Stimulated activated CD8-positive, alpha-beta memory T cell treated with anti-CD3 and anti-CD28 coated beads, Interleukin-7, amount 100 ng/mL, for 4 hours (primary cell): ENCODE results near the gene REEP6.
"Not testable (repeated sequence)": the region's sequence is repeated elsewhere in the genome, so short reads cannot be mapped to it uniquely, and the experiment has no call there.

Experiments used
- DNase-seq, 2 donors: peaks; one replicate each; pipeline ENCODE4 v3.0.0-alpha.2; 2020; ENCODE audit warnings: low read depth in 2 of 2

REEP6 gene

GRCh38 chr19:1507763-1508506, 17.0 kb downstream of the REEP6 start:
- peak; percentile 82 to 86 for DNase-seq

DNA sequence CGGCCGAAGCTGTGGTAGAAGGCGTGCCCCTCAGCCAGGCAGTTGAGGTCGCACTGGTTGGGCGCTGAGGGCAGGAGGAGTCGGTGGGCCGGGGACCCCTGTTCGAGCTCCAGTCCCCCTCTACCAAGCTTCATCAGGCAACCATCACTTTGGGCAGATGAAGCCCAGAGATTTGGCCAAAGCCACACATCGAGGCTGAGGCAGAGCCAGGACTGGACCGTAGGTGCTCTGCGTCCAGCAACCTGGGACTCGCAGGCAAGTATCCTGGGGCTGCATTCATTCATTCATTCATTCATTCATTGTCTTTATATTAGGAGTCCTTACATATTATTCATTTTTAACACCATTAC, 17.5 kb downstream of the REEP6 start:
- no peak for DNase-seq

GRCh38 chr19:1509602-1510441, 18.8 kb downstream of the REEP6 start:
- DNase-seq, result no peak

- no peak for DNase-seq
Measured at GRCh38 chr19:1510442-1510806, 19.4 kb downstream of the REEP6 start.

DNA sequence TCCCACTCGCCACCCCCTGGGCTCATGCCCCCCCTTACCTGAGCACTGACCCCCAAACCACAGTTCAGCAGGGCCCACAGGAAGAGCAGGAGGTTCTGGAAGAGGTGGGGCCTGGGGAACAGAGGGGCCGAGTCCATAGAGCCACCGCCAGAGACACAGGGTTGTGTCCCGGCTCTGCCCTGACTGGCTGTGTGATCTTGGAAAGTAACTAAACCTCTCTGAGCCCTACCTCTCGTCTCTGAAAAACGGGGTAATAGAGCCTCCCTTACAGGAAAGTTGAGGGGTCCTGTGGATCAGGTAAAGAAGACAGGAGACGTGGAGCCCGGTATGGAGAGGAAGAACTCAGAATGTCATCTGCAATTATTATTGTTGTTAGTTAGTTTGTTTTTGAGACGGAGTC, 19.8 kb downstream of the REEP6 start:
- DNase-seq, result no peak

DNA sequence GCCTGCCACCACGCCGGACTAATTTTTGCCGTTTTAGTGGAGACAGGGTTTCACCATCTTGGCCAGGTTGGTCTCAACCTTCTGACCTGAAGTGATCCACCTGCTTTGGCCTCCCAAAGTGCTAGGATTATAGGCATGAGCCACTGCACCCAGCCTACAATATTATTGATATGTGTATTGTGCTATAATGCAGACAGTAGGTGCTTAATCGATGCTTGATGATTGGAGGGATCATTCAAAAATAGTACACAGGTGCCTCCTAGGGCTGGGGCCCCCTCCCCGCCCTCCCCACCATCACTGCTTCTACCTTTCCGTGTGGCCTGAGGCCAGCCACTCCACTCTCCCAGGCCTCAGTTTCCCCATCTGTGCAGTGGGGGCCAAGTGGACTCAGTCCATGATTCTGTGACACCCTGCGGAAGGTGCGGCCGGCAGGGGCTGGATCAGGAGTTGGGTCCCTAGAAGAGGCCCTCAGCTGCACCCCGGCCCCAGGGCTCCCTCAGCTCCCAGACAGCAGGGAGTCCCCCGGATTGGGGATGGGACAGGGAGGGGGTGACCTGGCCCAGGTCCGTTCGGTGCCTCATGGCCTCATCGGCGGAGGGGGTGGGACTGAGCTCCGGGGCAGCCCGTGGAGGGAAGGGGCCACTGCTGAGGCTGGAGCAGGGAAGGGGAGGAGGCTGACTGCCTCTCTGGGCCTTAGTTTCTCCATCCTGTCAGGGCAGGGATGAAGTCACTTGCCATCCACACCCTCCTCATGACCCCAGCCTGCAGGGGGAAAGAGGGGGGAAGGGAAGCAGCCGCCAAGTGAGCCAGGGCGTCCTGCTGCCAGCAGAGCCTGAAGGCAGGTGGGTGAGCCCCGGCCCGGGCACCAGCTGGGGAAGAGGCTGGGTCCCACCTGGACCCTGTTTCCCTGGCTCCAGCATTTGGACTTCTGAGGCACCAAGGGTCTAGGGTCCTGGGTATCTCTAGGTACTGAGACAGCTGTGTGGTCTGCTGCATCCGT, 20.6 kb downstream of the REEP6 start:
- no peak for DNase-seq

DNA sequence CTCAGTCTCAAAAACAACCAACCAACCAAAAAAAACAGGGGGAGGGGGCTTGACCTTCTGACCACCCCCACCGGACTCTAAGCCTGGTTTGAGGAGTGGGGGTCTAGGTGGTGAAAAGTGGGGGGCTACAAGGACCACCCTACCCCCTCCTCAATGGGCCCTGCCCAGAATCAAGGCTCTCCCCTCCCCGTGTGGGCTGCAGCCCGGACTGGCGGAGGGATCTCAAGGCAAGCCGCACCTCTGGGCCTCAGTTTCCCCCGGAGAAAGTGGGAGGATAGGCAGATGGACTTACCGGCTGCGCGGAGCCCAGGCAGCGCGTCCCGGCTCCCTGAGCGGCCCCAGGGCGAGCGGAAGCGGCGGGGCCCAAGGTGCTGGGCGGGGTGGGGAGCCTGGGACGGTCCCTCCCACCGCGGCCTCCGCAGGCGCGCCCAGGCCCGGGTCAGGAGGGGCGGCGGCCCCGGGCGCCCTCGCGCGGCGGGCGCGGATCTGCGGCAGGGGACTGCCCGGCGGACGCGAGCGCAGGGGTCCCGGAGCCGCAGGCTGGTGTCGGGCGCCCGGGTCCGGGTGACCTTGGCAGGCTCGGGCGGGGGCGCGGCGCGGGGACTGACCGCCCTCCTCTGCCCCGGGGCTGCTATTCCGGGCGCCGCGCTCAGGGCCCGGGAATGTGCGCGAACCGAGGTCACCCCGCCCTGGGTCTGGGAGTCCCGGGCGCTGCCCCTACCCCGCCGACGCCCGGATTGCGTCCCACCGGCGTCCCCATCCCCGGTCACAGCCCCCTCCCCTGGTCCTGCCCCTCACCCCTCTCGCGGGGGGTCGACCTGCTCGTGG, 21.9 kb downstream of the REEP6 start, which contains the start of gene ADAMTSL5:
Gene ADAMTSL5, minus strand, starts transcription at position 349 of the 828 bp plus-strand sequence. CDS start 2,076 bp downstream, outside the sequence.
- DNase-seq, result peak; percentile 6 to 64

DNA sequence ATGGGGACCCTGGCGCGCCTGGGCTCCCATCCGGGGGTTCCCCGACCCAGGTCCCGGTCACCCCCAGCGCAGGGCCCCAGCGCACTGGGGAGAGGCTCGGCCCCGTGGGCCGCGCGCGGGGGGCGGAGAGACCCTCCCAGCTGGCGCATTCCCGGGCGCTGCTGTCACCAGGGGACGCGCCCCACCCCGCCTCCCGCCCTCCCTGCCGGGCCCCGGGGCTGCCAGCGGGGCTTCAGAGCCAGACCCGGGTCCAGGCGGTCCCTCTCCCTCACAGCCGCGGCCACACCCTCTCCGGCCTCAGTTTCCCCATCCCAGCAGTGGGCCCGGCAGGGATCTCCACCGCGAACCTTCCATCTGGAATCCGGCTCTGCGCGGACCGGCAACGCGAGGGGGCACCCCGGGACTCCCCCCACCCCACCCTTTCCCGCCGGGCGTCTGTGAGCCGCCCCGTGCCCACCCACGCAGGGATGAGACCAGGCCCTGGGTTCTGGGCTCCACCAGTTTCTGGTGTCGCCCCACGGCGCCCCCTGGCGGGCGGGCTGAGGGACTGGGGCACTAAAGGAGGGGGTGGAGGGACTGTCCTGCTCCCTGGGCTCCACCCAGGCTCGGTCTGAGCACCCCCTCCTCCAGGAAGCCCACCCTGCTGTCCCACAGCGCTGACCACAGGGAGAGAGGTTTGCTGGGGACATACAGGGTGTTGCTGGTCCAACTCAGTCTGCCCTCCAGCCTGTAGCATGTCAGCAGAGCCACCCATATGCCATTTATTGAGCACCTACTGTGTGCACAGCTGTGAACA, 22.7 kb downstream of the REEP6 start:
- peak; percentile 35 to 53 for DNase-seq

DNA sequence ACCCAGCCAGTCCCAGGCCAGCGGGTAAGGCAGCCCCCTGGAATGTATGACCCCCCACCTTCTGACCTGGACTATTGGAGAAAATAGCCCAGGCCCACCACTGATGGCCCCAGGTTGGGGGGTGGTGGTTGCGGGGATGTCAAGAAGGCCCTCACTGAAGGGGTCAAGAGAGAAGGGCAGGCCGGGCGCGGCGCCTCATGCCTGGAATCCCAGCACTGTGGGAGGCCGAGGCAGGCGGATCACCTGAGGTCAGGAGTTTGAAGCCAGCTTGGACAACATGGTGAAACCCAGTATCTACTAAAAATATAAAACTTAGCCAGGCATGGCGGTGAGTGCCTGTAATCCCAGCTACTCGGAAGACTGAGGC, 23.3 kb downstream of the REEP6 start:
- no peak for DNase-seq

DNA sequence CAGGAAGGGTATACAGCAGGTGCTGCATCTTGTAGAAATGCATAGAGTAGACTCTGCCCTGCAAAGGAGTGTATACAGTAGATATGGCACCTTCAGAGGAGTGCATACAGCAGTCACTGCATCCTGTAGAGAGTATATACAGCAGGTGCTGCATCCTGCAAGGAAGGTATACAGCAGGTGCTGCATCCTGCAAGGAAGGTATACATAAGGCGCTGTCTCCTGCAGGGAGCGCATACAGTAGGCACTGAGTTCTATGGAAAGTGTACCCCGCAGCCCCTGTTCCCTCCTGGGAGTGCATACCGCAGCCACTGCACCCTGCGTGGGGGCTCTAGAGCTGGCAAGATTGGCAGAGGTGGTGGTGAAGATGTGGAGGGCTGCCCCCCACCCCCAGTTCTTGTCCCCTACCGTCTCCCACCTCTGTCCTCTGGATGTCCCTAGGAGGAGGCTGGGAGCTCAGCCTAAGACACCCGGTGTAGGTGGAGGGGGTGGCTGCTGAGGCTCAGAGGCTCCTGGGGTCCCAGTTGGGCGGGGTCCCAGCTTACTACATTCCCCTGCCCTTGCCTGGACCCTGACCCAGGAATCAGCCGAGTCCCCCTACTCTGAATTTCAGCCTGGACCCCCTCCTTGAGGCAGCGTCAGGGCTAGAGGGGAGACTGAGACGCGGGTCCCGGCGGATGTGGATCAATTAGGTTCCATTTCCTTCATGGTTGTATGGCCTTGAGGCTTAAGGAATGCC, 24.2 kb downstream of the REEP6 start:
- no peak for DNase-seq

- DNase-seq, result no peak
Measured at GRCh38 chr19:1516395-1516753, 25.4 kb downstream of the REEP6 start.

- no peak for DNase-seq
Measured at GRCh38 chr19:1518471-1518870, 27.5 kb downstream of the REEP6 start.

DNA sequence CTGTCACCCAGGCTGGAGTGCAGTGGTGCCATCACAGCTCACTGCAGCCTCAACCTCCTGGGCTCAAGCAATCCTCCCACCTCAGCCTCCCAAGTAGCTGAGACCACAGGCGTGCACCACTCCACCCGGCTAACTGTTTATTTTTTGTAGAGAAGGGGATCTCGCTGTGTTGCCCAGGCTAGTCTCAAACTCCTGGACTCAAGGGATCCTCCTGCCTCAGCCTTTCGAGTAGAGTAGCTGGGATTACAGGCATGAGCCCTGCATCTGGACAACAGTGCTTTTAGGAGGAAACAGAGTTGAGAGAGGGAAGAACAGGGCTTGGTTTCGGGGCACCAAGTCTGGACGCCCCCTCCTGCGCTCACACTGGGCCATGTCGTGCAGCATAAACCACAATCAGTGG, 28.8 kb downstream of the REEP6 start:
- DNase-seq, result not testable (repeated sequence)

DNA sequence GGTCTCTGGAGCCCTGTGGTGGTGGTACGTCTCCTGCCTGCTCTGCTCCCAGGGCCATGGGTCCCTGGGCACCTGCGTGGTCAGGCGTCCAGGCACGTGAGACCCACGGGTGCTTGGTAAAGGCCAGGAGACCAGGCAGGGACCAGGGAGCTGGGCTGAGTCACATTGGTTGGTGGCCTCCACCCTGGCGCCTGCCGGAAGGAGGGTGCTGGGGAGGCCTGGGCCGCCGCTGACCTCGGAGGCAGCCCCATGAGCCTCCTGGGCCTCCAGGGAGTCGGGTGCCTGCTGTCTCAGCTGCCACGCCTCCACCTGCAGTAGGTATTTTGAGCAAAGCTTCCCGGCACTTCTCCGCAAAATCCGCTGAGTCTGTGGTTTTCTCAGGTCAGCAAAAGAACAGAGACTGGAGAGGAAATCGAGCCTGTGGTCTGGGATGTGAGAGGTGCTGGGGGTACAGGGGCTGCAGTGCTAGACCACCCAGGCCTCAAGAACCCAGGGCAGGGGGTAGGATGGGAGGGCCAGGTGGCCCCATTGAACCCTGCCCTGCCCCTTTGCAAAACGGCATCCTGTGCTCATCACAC, 29.3 kb downstream of the REEP6 start:
- no peak for DNase-seq

DNA sequence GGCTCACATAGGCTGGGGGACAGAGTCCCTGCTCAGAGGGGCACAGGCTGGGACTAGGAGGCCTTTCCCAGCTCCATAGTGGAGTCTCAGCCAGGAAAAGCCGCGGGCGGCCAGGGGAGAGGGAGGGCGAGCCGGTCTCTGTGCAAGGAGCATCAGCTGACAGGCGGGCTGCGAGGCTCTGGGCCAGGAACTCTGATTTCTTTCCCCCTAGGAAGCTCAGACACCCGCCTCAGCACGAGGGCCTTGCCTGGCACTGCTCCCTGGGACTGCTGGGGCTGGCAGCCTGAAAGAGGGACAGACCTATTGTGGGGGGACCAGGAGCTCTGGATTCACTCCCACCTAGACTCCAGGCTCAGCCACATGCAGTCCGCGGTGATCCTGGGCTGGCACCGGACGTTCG, 30.7 kb downstream of the REEP6 start:
- DNase-seq, result no peak

GRCh38 chr19:1522061-1522460, 31.1 kb downstream of the REEP6 start:
- no peak for DNase-seq

GRCh38 chr19:1522838-1523237, 31.9 kb downstream of the REEP6 start:
- DNase-seq, result no peak

- DNase-seq, result no peak
Measured at GRCh38 chr19:1523412-1524286, 32.7 kb downstream of the REEP6 start, which contains the start of gene PLK5. Gene PLK5 (plus strand): TSS chr19:1524077. CDS start chr19:1526997, 2,920 bp downstream.
